HepG2 (cell line): ENCODE measurements around the gene CAPN10. TPM values are rescaled to one million over a fixed set of nuclear protein-coding genes. Genes with fewer than 3 reads are reported as not detected.

Experiments used
- ATF1 ChIP-seq: IDR thresholded peaks from 2 replicates; pipeline ENCODE4 v1.6.1; 2016; ENCODE audit warnings: mild to moderate bottlenecking, control low read depth
- BHLHE40 ChIP-seq: IDR thresholded peaks from 2 replicates; pipeline ENCODE4 v1.6.1; 2011; ENCODE audit warnings: low read length, improper control_type of control experiment
- CAMTA2 ChIP-seq: sonication (generic); formaldehyde crosslinking; IDR thresholded peaks from 2 replicates; pipeline ENCODE4 v1.4.0; 2020; ENCODE audit warnings: mild to moderate bottlenecking, missing genetic modification reagents, borderline replicate concordance
- CREB1 ChIP-seq, 2 experiments: fragments of 450-650 bp in 1 of 2; IDR thresholded peaks; 2 replicates each; pipeline ENCODE4 v1.6.1; 2016 to 2017; ENCODE audit warnings: control low read depth in 1 of 2, mild to moderate bottlenecking in 1 of 2, missing compliant biosample characterization in 1 of 2, missing genetic modification characterization in 1 of 2
- ETV6 ChIP-seq: sonication (generic); formaldehyde crosslinking; conservative IDR thresholded peaks from 2 replicates; pipeline ENCODE4 v1.4.0; 2020; ENCODE audit warnings: missing genetic modification reagents
- GATAD2A ChIP-seq: IDR thresholded peaks from 2 replicates; pipeline ENCODE4 v1.6.1; 2016
- HES4 ChIP-seq: sonication (generic); formaldehyde crosslinking; IDR thresholded peaks from 2 replicates; pipeline ENCODE4 v1.9.0; 2021; ENCODE audit warnings: mild to moderate bottlenecking, missing genetic modification reagents, borderline replicate concordance
- MZF1 ChIP-seq: sonication (generic); formaldehyde crosslinking; IDR thresholded peaks from 2 replicates; pipeline ENCODE4 v1.8.1; 2023; ENCODE audit warnings: mild to moderate bottlenecking, missing genetic modification reagents, borderline replicate concordance
- NR1H2 ChIP-seq: sonication (generic); formaldehyde crosslinking; IDR thresholded peaks from 2 replicates; pipeline ENCODE4 v1.8.1; 2022; ENCODE audit warnings: low read depth, missing genetic modification reagents, borderline replicate concordance
- ONECUT2 ChIP-seq: sonication (generic); formaldehyde crosslinking; IDR thresholded peaks from 2 replicates; pipeline ENCODE4 v1.4.0; 2020; ENCODE audit warnings: missing genetic modification reagents
- SIN3A ChIP-seq: IDR thresholded peaks from 2 replicates; pipeline ENCODE4 v1.6.1; 2011; ENCODE audit warnings: low read depth, mild to moderate bottlenecking, control low read depth, low read length, borderline replicate concordance
- SMARCE1 ChIP-seq: fragments of 450-650 bp; IDR thresholded peaks from 2 replicates; pipeline ENCODE4 v1.6.1; 2017; ENCODE audit warnings: borderline replicate concordance
- SNAI1 ChIP-seq: sonication (generic); formaldehyde crosslinking; IDR thresholded peaks from 2 replicates; pipeline ENCODE4 v1.5.0; 2020; ENCODE audit warnings: mild to moderate bottlenecking, missing genetic modification reagents, borderline replicate concordance
- TRIM22 ChIP-seq: fragments of 450-650 bp; IDR thresholded peaks from 2 replicates; pipeline ENCODE4 v1.6.1; 2017
- ZBTB8A ChIP-seq: sonication (generic); formaldehyde crosslinking; IDR thresholded peaks from 2 replicates; pipeline ENCODE4 v1.4.0; 2020; ENCODE audit warnings: mild to moderate bottlenecking, low read depth, missing genetic modification reagents, borderline replicate concordance
- ZIK1 ChIP-seq: sonication (generic); formaldehyde crosslinking; IDR thresholded peaks from 2 replicates; pipeline ENCODE4 v1.5.0; 2020; ENCODE audit warnings: mild to moderate bottlenecking, low read depth, missing genetic modification reagents, borderline replicate concordance
- ZKSCAN8 ChIP-seq: IDR thresholded peaks from 2 replicates; pipeline ENCODE4 v1.6.1; 2016; ENCODE audit warnings: borderline replicate concordance, missing genetic modification reagents, missing compliant biosample characterization
- ZNF615 ChIP-seq: sonication (generic); formaldehyde crosslinking; IDR thresholded peaks from 2 replicates; pipeline ENCODE4 v1.5.0; 2020; ENCODE audit warnings: mild to moderate bottlenecking, missing genetic modification reagents, borderline replicate concordance
- ZNF790 ChIP-seq: sonication (generic); formaldehyde crosslinking; IDR thresholded peaks from 2 replicates; pipeline ENCODE4 v1.8.0; 2022; ENCODE audit warnings: missing genetic modification reagents, mild to moderate bottlenecking, borderline replicate concordance
- ZNF839 ChIP-seq: sonication (generic); formaldehyde crosslinking; IDR thresholded peaks from 2 replicates; pipeline ENCODE4 v1.4.0; 2020; ENCODE audit warnings: missing genetic modification reagents, mild to moderate bottlenecking, borderline replicate concordance
- polyA plus RNA-seq, 8 experiments: library from polyadenylated mRNA; depleted of rRNA in 3 of 8; stranded (reverse) in 7 of 8; unstranded in 1 of 8; fragments of >200 nt; fragmentation: Illumina TruSeq in 4 of 8; extraction: Trizol in 4 of 8; gene quantifications; 2 replicates each; pipeline versions ENCODE4 v1.2.1 to v1.2.3, GENCODE V29; 2011 to 2016; ENCODE audit warnings: low read depth in 4 of 8, missing spikeins in 1 of 8, mixed read lengths in 1 of 8; ENCODE audit not compliant: insufficient read depth in 1 of 8
- total RNA-seq, 5 experiments: library from RNA; depleted of rRNA; stranded (reverse); fragments of >200 nt; fragmentation: Illumina TruSeq; extraction: Trizol; gene quantifications; 2 replicates each; pipeline ENCODE4 v1.2.3, GENCODE V29; 2016; ENCODE audit warnings: low read depth in 1 of 5
- TF ChIP-seq, protein P1 (sequence below): sonication (generic); formaldehyde crosslinking; IDR thresholded peaks from 2 replicates; pipeline ENCODE4 v1.8.0; 2022; ENCODE audit warnings: low read depth, missing genetic modification reagents
- TF ChIP-seq, protein P2 (sequence below): sonication (generic); formaldehyde crosslinking; IDR thresholded peaks from 2 replicates; pipeline ENCODE4 v1.5.1; 2020; ENCODE audit warnings: missing genetic modification reagents, mild to moderate bottlenecking, borderline replicate concordance

The CAPN10 gene
- total and polyA plus RNA-seq, 2 of the 13 experiments (the other 11 are each of a cell fraction or from before 2014, with no cell fraction given) = 27.6 to 32.4 TPM

GRCh38 chr2:240626531-240627300 is 40.2 kb downstream of the CAPN10 start (continued):
- peak; percentile 66 for TF ChIP-seq BHLHE40
- no peak; the same call in 1 of the 2 replicates for TF ChIP-seq ZNF790 (CRISPR knock-in tag)
- no peak for TF ChIP-seq TRIM22
- TF ChIP-seq, protein P1, sequence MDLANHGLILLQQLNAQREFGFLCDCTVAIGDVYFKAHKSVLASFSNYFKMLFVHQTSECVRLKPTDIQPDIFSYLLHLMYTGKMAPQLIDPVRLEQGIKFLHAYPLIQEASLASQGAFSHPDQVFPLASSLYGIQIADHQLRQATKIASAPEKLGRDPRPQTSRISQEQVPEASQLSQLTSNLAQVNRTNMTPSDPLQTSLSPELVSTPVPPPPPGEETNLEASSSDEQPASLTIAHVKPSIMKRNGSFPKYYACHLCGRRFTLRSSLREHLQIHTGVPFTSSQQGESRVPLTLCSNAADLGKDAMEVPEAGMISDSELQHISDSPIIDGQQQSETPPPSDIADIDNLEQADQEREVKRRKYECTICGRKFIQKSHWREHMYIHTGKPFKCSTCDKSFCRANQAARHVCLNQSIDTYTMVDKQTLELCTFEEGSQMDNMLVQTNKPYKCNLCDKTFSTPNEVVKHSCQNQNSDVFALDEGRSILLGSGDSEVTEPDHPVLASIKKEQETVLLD (CRISPR knock-in tag) = no peak
- no peak for TF ChIP-seq NR1H2 (CRISPR knock-in tag)
- TF ChIP-seq, protein P2, sequence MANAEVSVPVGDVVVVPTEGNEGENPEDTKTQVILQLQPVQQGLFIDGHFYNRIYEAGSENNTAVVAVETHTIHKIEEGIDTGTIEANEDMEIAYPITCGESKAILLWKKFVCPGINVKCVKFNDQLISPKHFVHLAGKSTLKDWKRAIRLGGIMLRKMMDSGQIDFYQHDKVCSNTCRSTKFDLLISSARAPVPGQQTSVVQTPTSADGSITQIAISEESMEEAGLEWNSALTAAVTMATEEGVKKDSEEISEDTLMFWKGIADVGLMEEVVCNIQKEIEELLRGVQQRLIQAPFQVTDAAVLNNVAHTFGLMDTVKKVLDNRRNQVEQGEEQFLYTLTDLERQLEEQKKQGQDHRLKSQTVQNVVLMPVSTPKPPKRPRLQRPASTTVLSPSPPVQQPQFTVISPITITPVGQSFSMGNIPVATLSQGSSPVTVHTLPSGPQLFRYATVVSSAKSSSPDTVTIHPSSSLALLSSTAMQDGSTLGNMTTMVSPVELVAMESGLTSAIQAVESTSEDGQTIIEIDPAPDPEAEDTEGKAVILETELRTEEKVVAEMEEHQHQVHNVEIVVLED (CRISPR knock-in tag) = peak; percentile 40; the same call in 1 of the 2 replicates
- TF ChIP-seq ZBTB8A = no peak
- no peak for TF ChIP-seq ONECUT2 (CRISPR knock-in tag)
- no peak for TF ChIP-seq ZNF615 (CRISPR knock-in tag)
- no peak for TF ChIP-seq ATF1 (CRISPR knock-in tag)
- TF ChIP-seq ZIK1 = 0 out of 2 replicates have a peak, but pooled peaks have one; percentile 28
- peak; percentile 97 for TF ChIP-seq CAMTA2 (CRISPR knock-in tag)
- TF ChIP-seq GATAD2A (CRISPR knock-in tag) = peak; percentile 89
- no peak for TF ChIP-seq MZF1 (CRISPR knock-in tag)
- no peak; the same call in 1 of the 2 replicates for TF ChIP-seq ZKSCAN8 (CRISPR knock-in tag)
- no peak for TF ChIP-seq CREB1 (IDR thresholded peaks at IDR 0.05)
- no peak for TF ChIP-seq CREB1 (CRISPR knock-in tag; IDR thresholded peaks at IDR 0.05)
- no peak for TF ChIP-seq SIN3A
- TF ChIP-seq ZNF839 = 0 out of 2 replicates have a peak, but pooled peaks have one; percentile 68
- TF ChIP-seq ETV6 (CRISPR knock-in tag) = no peak
- peak; percentile 66; the same call in 1 of the 2 replicates for TF ChIP-seq HES4
- no peak for TF ChIP-seq SMARCE1
- peak; percentile 81; the same call in 1 of the 2 replicates for TF ChIP-seq SNAI1 (CRISPR knock-in tag)
